GM23248 (cell line): Measurements from ENCODE around the gene ATP7A. TPM values are rescaled to one million over a fixed set of nuclear protein-coding genes. Genes with fewer than 3 reads are reported as not detected.
"Not testable (repeated sequence)": the region's sequence is repeated elsewhere in the genome, so short reads cannot be mapped to it uniquely, and the experiment has no call there.

Source experiments
- DNase-seq: peaks from one replicate; pipeline ENCODE4 v3.0.0-alpha.2; 2015
- H2AFZ ChIP-seq: fragments of 200-600 bp; sonication (generic); 2 replicates; pipeline ENCODE4 v1.6.1; 2016; ENCODE audit warnings: antibody characterized with exemption
- H3F3A ChIP-seq: fragments of 200-600 bp; sonication (generic); 2 replicates; pipeline ENCODE4 v1.6.1; 2016; ENCODE audit warnings: mild to moderate bottlenecking, antibody characterized with exemption, mixed run types; ENCODE audit not compliant: insufficient read depth
- H3K27ac ChIP-seq: fragments of 200-600 bp; sonication (generic); 2 replicates; pipeline ENCODE4 v1.5.1; 2016; ENCODE audit warnings: mild to moderate bottlenecking
- H3K27me3 ChIP-seq: fragments of 200-600 bp; sonication (generic); replicated peaks from 2 replicates; pipeline ENCODE4 v1.6.1; 2016; ENCODE audit warnings: mild to moderate bottlenecking; ENCODE audit not compliant: insufficient read depth
- H3K36me3 ChIP-seq: fragments of 200-600 bp; sonication (generic); 2 replicates; pipeline ENCODE4 v1.6.1; 2016; ENCODE audit warnings: low read depth, mild to moderate bottlenecking
- H3K4me1 ChIP-seq: fragments of 200-600 bp; sonication (generic); 2 replicates; pipeline ENCODE4 v1.6.1; 2016; ENCODE audit warnings: mild to moderate bottlenecking; ENCODE audit not compliant: insufficient read depth
- H3K4me2 ChIP-seq: fragments of 200-600 bp; sonication (generic); one replicate; pipeline ENCODE4 v1.6.1; 2016; ENCODE audit warnings: mild to moderate bottlenecking; ENCODE audit not compliant: unreplicated experiment
- H3K4me3 ChIP-seq: fragments of 200-600 bp; sonication (generic); 2 replicates; pipeline ENCODE4 v1.5.1; 2016; ENCODE audit warnings: mild to moderate bottlenecking
- H3K79me2 ChIP-seq: fragments of 200-600 bp; sonication (generic); 2 replicates; pipeline ENCODE4 v1.6.1; 2016; ENCODE audit warnings: mild to moderate bottlenecking; ENCODE audit not compliant: insufficient read depth
- H3K9ac ChIP-seq: fragments of 200-600 bp; sonication (generic); 2 replicates; pipeline ENCODE4 v1.6.1; 2016; ENCODE audit warnings: mild to moderate bottlenecking
- H3K9me2 ChIP-seq: fragments of 200-600 bp; sonication (generic); 2 replicates; pipeline ENCODE4 v1.6.1; 2016; ENCODE audit warnings: mixed run types, mild to moderate bottlenecking, moderate library complexity; ENCODE audit not compliant: insufficient read depth
- H3K9me3 ChIP-seq: fragments of 200-600 bp; sonication (generic); one replicate; pipeline ENCODE4 v1.6.1; 2017; ENCODE audit warnings: low read depth
- H4K20me1 ChIP-seq: fragments of 200-600 bp; sonication (generic); 2 replicates; pipeline ENCODE4 v1.6.0; 2016; ENCODE audit not compliant: insufficient read depth
- EZH2 ChIP-seq: fragments of 200-600 bp; sonication (generic); IDR thresholded peaks from 2 replicates; pipeline ENCODE4 v1.6.1; 2018; ENCODE audit warnings: antibody characterized with exemption, mild to moderate bottlenecking; ENCODE audit not compliant: insufficient read depth, poor library complexity, severe bottlenecking
- EZH2phosphoT487 ChIP-seq: fragments of 200-600 bp; sonication (generic); IDR thresholded peaks from 2 replicates; pipeline ENCODE4 v1.6.1; 2018; ENCODE audit warnings: antibody characterized with exemption, moderate library complexity, mild to moderate bottlenecking, low read depth; ENCODE audit not compliant: insufficient read depth
- WGBS, 2 experiments: methylation state at CpG; one replicate each; pipeline ENCODE4 v1.1.6; 2015 to 2017; ENCODE audit warnings: low lambda C conversion rate in 2 of 2, low coverage in 1 of 2; ENCODE audit errors: missing lambda C conversion rate in 2 of 2; 5-methylcytosine and 5-hydroxymethylcytosine counted together
- in situ Hi-C: fragments of 300-500 bp; cut with MboI; formaldehyde crosslinking; loops from 2 replicates; pipeline ENCODE4 v1.15.0; 2020
- polyA plus RNA-seq: library from polyadenylated mRNA; unstranded; fragments of >200 nt; fragmentation: Nextera tagmentation; extraction: Ambion mirVana; gene quantifications from 2 replicates; pipeline ENCODE4 v1.2.1, GENCODE V29; 2016
- total RNA-seq: library from RNA; depleted of rRNA; stranded (reverse); fragments of >200 nt; shearing (Covaris generic); gene quantifications from 2 replicates; pipeline ENCODE4 v1.2.3, GENCODE V29; 2014

ATP7A gene
- total and polyA plus RNA-seq, 2 experiments from 2014 or later, result 4.1 to 6.6 TPM

DNA sequence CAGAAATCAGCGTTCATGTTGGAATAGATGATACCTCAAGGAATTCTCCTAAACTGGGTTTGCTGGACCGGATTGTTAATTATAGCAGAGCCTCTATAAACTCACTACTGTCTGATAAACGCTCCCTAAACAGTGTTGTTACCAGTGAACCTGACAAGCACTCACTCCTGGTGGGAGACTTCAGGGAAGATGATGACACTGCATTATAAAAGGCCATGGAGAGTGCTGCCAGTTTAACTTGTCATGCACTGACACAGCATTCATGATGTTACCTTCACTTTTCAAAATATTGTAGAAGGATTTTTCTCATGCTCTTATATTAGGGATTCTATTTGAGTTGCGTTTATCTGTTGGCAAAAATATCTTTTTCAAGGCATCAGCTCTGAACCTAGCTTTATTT lies 135.9 kb downstream of the ATP7A start:
- Histone ChIP-seq H3K36me3 (no peaks in the 10 kb centered on the region), H3K9me2 (no peaks in the 10 kb centered on the region), H3K4me2 (no peak overlapping the region), H3K27me3 (no peaks in the 10 kb centered on the region), H3K9me3 (no peaks in the 10 kb centered on the region), H3K4me1 (no peaks in the 10 kb centered on the region), H3K9ac (no peak overlapping the region), H3K4me3 (no peak overlapping the region), H2AFZ (no peak overlapping the region), H3F3A (no peaks in the 10 kb centered on the region), H3K27ac (no peak overlapping the region), H3K79me2 (no peaks in the 10 kb centered on the region), H4K20me1 (no peaks in the 10 kb centered on the region)
- 88 to 92% methylated on average over 4 of the region's 4 CpGs for WGBS, 2 experiments
- TF ChIP-seq EZH2, result no peak
- TF ChIP-seq EZH2phosphoT487, result no peak
- in situ Hi-C loops, result no loop called here
- DNase-seq, result no peak

DNA sequence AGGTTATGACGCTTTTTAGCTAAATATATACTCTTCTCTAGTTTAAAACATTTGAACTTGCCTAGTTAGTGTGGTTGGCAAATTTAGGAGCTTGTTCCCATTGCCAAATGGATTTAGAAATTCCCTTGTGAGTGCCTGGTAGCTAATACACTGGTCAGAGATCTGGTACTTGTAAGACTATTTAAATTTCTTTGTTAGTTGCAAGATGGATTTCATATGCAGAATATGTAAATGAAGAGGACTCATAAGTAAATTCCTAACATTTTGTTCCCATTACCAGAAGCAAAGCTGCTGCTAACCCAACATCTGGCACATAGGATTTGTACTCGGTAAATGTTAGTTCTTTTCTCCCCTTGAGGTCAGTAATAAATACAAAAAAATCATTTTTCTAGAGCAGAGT lies 137.6 kb downstream of the ATP7A start:
- Histone ChIP-seq H2AFZ (no peak overlapping the region), H3K36me3 (no peaks in the 10 kb centered on the region), H3K4me1 (no peaks in the 10 kb centered on the region), H4K20me1 (no peaks in the 10 kb centered on the region), H3K27ac (no peak overlapping the region), H3K9me3 (no peaks in the 10 kb centered on the region), H3K4me2 (no peak overlapping the region), H3F3A (no peaks in the 10 kb centered on the region), H3K79me2 (no peaks in the 10 kb centered on the region), H3K9me2 (no peaks in the 10 kb centered on the region), H3K4me3 (no peak overlapping the region), H3K9ac (no peak overlapping the region), H3K27me3 (no peaks in the 10 kb centered on the region)
- 86 to 93% methylated on average over 2 of the region's 2 CpGs for WGBS, 2 experiments
- in situ Hi-C loops, result no loop called here
- no peak for TF ChIP-seq EZH2
- no peak for TF ChIP-seq EZH2phosphoT487
- no peak for DNase-seq

DNA sequence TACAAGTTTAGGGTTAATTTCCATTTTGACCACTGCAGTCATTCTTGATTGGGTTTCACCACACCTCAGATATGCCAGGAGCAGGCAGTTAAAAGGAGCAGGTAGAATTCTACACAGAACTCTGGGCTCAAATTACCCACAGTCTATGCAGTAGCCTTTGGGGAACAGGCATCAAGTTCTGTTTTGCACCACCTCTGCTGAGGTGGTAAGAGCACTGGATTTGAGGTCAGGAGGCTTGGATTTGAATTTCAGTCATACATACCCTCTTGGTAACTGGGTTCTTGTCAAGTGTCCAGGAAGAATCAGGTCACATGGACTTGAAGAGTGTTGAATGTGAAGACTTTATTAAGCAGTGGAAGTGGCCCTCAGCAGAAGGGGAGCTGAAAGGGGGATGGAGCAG lies 153.2 kb downstream of the ATP7A start:
- no peaks in the 10 kb centered on the region for H3K27me3 ChIP-seq
- in situ Hi-C loops, result no loop called here
- TF ChIP-seq EZH2 (no peak), EZH2phosphoT487 (no peak)
- H4K20me1 ChIP-seq, result no peaks in the 10 kb centered on the region
- no peak for DNase-seq
- H3K4me2 ChIP-seq, result no peak overlapping the region
- no peak overlapping the region for H3K9ac ChIP-seq
- no peaks in the 10 kb centered on the region for H3K36me3 ChIP-seq
- no peak overlapping the region for H3K4me3 ChIP-seq
- no peaks in the 10 kb centered on the region for H3K9me2 ChIP-seq
- no peaks in the 10 kb centered on the region for H3K9me3 ChIP-seq
- no peak overlapping the region for H3K27ac ChIP-seq
- no peak overlapping the region for H2AFZ ChIP-seq
- no peaks in the 10 kb centered on the region for H3K79me2 ChIP-seq
- H3K4me1 ChIP-seq, result peaks cover 10% of the 10 kb centered on the region; the same call in 1 of the 2 replicates
- H3F3A ChIP-seq, result peaks cover 9% of the 10 kb centered on the region

DNA sequence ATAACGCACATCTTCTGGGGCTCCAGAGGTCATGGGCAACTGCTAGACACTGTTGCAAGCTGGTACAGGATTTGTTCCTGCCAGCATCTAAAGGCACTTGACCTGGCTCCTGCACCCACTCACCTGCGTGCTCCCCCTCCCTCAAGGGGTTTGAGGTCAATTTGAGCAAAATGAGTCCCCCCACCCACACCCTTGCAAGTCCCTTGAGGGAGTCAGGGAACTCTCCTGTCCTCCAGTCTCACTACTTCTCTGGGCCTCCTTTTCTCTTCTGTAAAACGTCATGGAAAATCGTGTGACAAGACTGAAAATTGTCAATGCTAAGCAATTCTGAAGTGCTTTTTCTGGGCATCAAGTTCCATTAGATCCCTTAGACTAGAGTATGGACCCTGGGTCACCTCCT lies 153.7 kb downstream of the ATP7A start:
- 70 to 84% methylated on average over 4 of the region's 4 CpGs for WGBS, 2 experiments
- TF ChIP-seq EZH2phosphoT487, result no peak
- TF ChIP-seq EZH2, result no peak

DNA sequence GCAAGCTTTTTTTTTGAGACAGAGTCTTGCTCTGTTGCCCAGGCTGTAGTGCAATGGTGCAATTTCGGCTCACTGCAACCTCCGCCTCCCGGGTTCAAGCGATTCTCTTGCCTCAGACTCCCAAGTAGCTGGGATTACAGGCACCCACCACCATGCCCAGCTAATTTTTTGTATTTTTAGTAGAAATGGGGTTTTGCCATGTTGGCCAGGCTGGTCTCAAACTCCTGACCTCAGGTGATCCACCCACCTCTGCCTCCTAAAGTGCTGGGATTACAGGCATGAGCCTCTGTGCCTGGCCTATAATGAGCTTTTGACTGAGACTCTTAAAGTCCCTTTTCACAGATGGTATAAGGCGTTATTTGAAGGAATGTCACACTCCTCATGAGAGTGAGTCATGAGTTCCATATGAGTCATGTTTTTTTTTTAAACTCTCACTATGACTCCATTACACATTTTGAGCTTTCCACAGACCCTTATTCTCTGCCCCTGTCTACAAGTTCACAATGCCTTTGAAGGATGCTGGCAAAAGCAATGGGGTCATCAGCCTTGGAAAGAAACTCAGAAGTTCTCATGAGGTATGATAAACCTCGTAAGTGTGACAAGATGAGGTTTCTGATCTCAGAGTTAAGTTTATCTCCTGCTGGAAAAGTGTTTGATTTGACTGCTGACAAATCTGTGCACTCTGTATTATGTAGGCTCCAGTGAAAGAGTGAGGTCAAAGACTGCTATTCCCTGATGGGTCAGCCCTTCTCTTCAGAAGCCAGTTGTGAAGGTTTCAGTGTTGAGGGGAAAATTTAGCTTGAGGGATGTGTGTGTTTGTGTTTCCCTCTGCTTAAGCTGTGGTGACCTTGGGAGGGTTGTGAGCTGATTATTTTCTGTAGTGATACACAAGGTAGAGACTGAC lies 154.5 kb downstream of the ATP7A start:
- Histone ChIP-seq H2AFZ (peak overlapping the region; percentile 60), H3K27ac (peak overlapping the region; percentile 70), H3K4me1 (peaks cover 10% of the 10 kb centered on the region; the same call in 1 of the 2 replicates), H3K4me3 (0 out of 2 replicates have a peak overlapping the region, but pooled peaks have one; percentile 28), H3K9ac (peak overlapping the region; percentile 29; the same call in 1 of the 2 replicates)
- peak; percentile 77 for DNase-seq
- H3K79me2 ChIP-seq, in situ Hi-C loops, H3F3A ChIP-seq, H3K9me2 ChIP-seq, H3K27me3 ChIP-seq, H3K36me3 ChIP-seq, H3K9me3 ChIP-seq, H3K4me2 ChIP-seq, H4K20me1 ChIP-seq: not testable (repeated sequence)
- 55 to 57% methylated on average over 6 of the region's 6 CpGs for WGBS, 2 experiments

More for the DNA sequence above, 153.7 kb downstream of the ATP7A start:
- Histone ChIP-seq H3K9ac (no peak overlapping the region), H3F3A (peaks cover 9% of the 10 kb centered on the region), H3K4me2 (no peak overlapping the region), H3K27me3 (no peaks in the 10 kb centered on the region), H2AFZ (no peak overlapping the region), H3K4me1 (peaks cover 10% of the 10 kb centered on the region; the same call in 1 of the 2 replicates), H4K20me1 (no peaks in the 10 kb centered on the region), H3K4me3 (no peak overlapping the region), H3K36me3 (no peaks in the 10 kb centered on the region), H3K79me2 (no peaks in the 10 kb centered on the region), H3K9me3 (no peaks in the 10 kb centered on the region), H3K27ac (0 out of 2 replicates have a peak overlapping the region, but pooled peaks have one; percentile 70), H3K9me2 (no peaks in the 10 kb centered on the region)
- no peak for DNase-seq
- in situ Hi-C loops, result no loop called here
